GM12892 (cell line): ENCODE data around the gene MADCAM1.
A peak's percentile ranks its signal among the peaks of the same experiment; 100 is the strongest.

Experiments
- DNase-seq: peaks from one replicate; pipeline ENCODE4 v3.0.0; 2011; ENCODE audit not compliant: insufficient read length
- FAIRE-seq: peaks from 2 replicates; lab custom pipeline; 2011; peaks lifted over from hg19 to GRCh38; lab: Jason Lieb, UNC
- POLR2A ChIP-seq: IDR thresholded peaks from 2 replicates; pipeline ENCODE4 v1.6.1; 2011; ENCODE audit warnings: low read depth, low read length, control low read depth
- POLR2AphosphoS5 ChIP-seq: IDR thresholded peaks from 2 replicates; pipeline ENCODE4 v1.6.1; 2011; ENCODE audit warnings: low read depth, low read length, control low read depth
- TAF1 ChIP-seq: IDR thresholded peaks from 2 replicates; pipeline ENCODE4 v1.6.1; 2011; ENCODE audit warnings: low read depth, mild to moderate bottlenecking, control low read depth, low read length, borderline replicate concordance

MADCAM1 gene

GRCh38 chr19:483332-484072, 12.8 kb upstream of the MADCAM1 start:
- FAIRE-seq (no peak), DNase-seq (no peak)
- TF ChIP-seq POLR2A (no peak), TAF1 (no peak), POLR2AphosphoS5 (no peak)

- DNase-seq: no peak
- no peak for FAIRE-seq
- TF ChIP-seq POLR2A (no peak), TAF1 (no peak), POLR2AphosphoS5 (no peak)
These were observed 11.8 kb upstream of the MADCAM1 start for GRCh38 chr19:484494-484893.

- no peak for DNase-seq
- FAIRE-seq: no peak
- no peak for TF ChIP-seq POLR2A
- TF ChIP-seq POLR2AphosphoS5: no peak
- TF ChIP-seq TAF1: no peak
These were observed 11.2 kb upstream of the MADCAM1 start for GRCh38 chr19:485077-485476.

- TF ChIP-seq POLR2AphosphoS5 (no peak), POLR2A (no peak)
- no peak for DNase-seq
- no peak for FAIRE-seq
These were observed 10.6 kb upstream of the MADCAM1 start for GRCh38 chr19:485583-486236.

GRCh38 chr19:488505-489417, 7.5 kb upstream of the MADCAM1 start:
- peak; percentile 47; the same call in 1 of the 2 replicates for TF ChIP-seq TAF1
- TF ChIP-seq POLR2A: peak; percentile 72; the same call in 1 of the 2 replicates
- peak; percentile 28; the same call in 1 of the 2 replicates for TF ChIP-seq POLR2AphosphoS5
- peak; percentile 98 for FAIRE-seq
- DNase-seq: peak; percentile 99

GRCh38 chr19:489418-490196, 6.7 kb upstream of the MADCAM1 start:
- FAIRE-seq (no peak), DNase-seq (peak; percentile 54)
- TF ChIP-seq POLR2A: no peak
- no peak for TF ChIP-seq POLR2AphosphoS5
- no peak for TF ChIP-seq TAF1

- no peak for FAIRE-seq
These were observed 5.0 kb upstream of the MADCAM1 start for GRCh38 chr19:491146-491741.

GRCh38 chr19:492091-492531, 4.2 kb upstream of the MADCAM1 start:
- no peak for TF ChIP-seq POLR2AphosphoS5
- no peak for TF ChIP-seq TAF1
- no peak for TF ChIP-seq POLR2A
- DNase-seq: no peak
- FAIRE-seq: no peak

More at GRCh38 chr19:491146-491741, 5.0 kb upstream of the MADCAM1 start:
- TF ChIP-seq POLR2AphosphoS5: no peak
- TF ChIP-seq TAF1: no peak
- no peak for TF ChIP-seq POLR2A
- DNase-seq: no peak

- no peak for FAIRE-seq
- DNase-seq: no peak
- TF ChIP-seq POLR2AphosphoS5 (no peak), TAF1 (no peak), POLR2A (no peak)
These were observed 2.7 kb upstream of the MADCAM1 start for GRCh38 chr19:493391-494170.
